ENCODE results near the gene ABHD5. TPM values are rescaled to one million over a fixed set of nuclear protein-coding genes. Genes with fewer than 3 reads are reported as not detected.

ABHD5 gene
- polyA plus RNA-seq, 1 donor from 2014 or later: 7.4 TPM

DNA sequence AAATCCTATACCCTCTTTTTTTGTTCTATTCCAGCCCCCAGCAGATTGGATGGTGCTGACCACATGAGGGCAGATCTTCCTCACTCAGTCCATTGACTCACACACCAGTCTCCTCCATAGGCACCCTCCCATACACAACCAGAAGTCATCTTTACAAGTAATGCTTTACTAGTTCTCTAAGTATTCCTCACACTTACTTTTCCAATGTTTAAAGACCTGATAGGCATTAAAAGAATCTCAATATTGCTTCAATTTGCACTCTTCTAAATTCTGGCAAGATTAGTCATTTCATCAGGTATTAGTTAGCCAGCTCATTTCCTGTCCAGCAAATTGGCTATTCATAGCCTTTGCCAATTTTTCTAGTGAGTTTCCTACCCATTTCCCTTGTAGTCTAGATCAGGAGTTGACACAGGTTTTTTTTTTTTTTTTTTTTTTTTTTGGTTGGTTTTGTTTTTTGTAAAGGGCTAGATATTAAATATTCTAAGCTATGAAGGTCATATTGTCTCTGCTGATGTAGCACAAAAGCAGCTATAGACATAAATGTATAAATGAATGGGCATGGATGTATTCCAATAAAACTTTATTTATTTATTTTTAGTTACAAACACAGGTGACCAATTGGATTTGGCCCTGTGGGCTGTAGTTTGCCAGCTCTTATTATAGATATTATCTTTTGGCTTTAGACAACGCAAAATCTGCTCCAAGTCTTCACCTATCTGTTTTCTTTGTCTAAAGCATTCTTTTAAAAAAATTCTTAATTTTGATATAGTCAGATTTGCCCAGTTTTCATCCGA, 76.1 kb downstream of the ABHD5 start:
- Mint-ChIP-seq H3K27ac (no peak overlapping the region), H3K27me3 (peaks cover 12% of the 10 kb centered on the region), H3K9me3 (no peaks in the 10 kb centered on the region), H3K36me3 (no peaks in the 10 kb centered on the region), H3K4me3 (no peak overlapping the region), H3K4me1 (peaks cover 0 to 4% (median 4%) of the 10 kb centered on the region in 3 donors)

DNA sequence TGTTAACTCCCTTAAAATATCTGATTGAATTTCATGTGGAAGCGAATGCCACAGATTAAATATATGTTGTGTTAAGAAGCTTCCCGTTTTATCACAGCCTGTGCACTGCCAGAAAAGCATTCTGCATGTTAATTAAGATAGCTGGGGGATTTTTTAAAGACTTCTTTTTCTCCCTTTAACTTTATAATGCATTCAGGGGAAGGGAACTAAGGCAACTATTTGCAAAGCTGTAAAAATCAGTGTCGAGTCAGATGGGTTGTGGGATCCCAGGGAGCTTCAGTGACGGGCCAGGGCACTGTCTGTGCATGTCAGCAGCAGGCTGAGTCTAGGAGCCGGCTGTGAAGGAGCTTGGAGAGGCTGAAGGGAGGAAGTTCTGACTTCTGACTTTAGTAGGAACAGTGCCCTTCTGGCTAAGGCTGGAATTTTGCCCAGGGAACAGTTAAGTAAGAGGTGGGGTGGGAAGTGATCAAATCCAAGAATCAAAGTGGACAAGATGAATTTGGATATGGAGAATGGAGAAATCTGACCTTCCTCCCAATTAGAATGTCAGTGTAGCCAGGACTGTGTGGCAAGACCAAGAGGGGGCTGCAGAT, 77.7 kb downstream of the ABHD5 start:
- Mint-ChIP-seq H3K4me3 (no peak overlapping the region), H3K27ac (no peak overlapping the region), H3K9me3 (no peaks in the 10 kb centered on the region), H3K36me3 (no peaks in the 10 kb centered on the region), H3K4me1 (peaks cover 0 to 4% (median 4%) of the 10 kb centered on the region in 3 donors), H3K27me3 (peaks cover 12% of the 10 kb centered on the region)

DNA sequence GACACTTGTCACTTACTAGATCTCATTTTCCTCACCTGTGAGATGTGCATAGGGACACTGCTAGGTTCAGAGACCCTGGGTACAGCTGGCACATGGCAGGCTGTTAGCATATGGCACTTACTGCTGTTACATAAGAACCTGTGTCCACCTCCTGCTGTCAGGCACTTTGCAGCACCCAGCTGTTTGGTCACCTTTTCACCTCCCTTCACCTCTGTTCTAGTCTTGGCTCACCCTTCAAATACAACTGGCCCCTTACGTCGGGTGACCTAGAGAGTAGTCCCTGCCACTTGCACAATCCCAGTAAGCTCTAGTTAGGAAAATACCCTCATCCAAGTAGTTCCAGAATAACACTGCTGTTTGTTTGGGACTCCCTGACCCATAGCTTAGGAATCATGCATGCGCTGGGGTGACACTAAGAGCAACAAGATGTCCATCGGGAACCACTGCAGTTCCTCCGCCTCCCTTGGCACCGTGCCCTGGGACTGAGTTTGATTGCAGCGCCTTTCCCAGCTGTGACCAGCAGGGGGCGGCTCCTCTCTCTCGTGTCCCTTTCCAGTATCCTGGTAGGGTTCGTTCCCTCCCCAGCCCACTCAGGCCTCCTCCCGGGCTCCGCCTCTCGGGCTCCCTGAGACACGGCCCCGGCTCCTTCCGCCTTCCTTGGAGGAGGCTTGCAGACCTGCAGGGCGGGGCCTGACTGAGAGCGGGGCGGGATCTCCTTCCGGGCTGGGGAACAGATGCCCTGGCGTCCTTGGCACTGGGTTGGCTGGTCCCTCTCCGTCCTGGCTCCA, 78.6 kb downstream of the ABHD5 start:
- peaks cover 15% of the 10 kb centered on the region for H3K27me3 Mint-ChIP-seq
- no peaks in the 10 kb centered on the region for H3K9me3 Mint-ChIP-seq
- peak overlapping the region in 1 of 4 donors; percentile 33 for H3K4me3 Mint-ChIP-seq
- no peaks in the 10 kb centered on the region for H3K36me3 Mint-ChIP-seq
- no peak overlapping the region for H3K27ac Mint-ChIP-seq
- H3K4me1 Mint-ChIP-seq: peaks cover 0 to 4% (median 4%) of the 10 kb centered on the region in 3 donors

DNA sequence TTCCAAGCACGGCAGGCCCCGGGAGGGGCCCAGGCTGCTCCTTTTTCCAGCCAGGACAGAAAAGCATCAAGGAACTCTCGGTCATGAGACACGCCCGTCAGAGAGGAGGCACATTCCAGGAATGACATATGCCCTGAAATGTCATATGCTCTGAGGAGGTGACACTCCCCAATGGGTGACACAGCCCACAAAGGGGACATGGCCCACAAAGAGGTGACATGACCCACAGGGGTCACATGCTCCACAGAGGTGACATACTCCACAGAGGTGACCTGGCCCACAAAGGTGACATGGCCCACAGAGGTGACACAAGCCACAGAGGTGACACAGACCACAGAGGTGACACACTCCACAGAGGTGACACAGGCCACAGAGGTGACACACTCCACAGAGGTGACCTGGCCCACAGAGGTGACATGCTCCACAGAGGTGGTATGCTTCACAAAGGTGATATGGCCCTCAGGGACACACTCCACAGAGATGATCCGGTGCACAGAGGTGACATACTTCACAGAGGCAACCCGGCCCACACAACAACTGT, 79.2 kb downstream of the ABHD5 start:
- H3K27me3 Mint-ChIP-seq: peaks cover 15% of the 10 kb centered on the region
- H3K27ac Mint-ChIP-seq: no peak overlapping the region
- no peaks in the 10 kb centered on the region for H3K36me3 Mint-ChIP-seq
- no peaks in the 10 kb centered on the region for H3K9me3 Mint-ChIP-seq
- H3K4me1 Mint-ChIP-seq: peaks cover 0 to 4% (median 4%) of the 10 kb centered on the region in 3 donors
- no peak overlapping the region for H3K4me3 Mint-ChIP-seq

DNA sequence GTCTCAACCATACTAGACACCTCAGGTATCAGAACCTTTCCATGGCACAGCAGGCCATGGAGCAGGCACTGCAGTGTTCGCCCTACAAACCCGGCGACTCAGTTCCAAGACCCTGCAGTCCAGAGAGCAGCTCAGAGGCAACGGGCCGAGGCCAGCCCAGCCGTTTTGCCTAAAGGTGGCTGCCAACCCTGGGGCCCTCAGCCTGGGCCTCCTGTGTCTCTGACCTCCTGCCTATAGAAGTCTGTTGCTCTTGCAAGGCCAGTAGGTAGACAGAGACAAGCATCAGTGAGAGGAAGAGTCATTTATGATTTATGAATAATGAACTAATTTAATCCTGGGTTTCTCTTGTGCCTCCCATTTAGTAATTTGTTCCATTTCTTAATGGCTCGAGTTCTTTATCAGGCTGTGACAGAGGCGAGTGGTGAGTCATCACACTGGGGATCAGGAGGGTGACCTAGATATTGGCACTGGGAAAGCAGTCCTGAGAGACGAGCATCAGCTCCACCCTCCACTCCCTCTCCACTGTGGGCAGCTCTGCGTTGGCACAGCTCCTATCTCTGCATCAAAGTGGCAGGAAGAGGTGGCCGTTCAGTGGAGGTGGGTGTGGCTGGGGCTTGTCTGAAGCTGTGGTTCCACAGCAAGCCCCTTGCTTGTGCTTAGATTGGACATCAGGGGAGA, 79.8 kb downstream of the ABHD5 start:
- peaks cover 15% of the 10 kb centered on the region for H3K27me3 Mint-ChIP-seq
- H3K4me3 Mint-ChIP-seq: no peak overlapping the region
- H3K4me1 Mint-ChIP-seq: peaks cover 0 to 4% (median 4%) of the 10 kb centered on the region in 3 donors
- no peaks in the 10 kb centered on the region for H3K36me3 Mint-ChIP-seq
- H3K27ac Mint-ChIP-seq: no peak overlapping the region
- H3K9me3 Mint-ChIP-seq: no peaks in the 10 kb centered on the region

DNA sequence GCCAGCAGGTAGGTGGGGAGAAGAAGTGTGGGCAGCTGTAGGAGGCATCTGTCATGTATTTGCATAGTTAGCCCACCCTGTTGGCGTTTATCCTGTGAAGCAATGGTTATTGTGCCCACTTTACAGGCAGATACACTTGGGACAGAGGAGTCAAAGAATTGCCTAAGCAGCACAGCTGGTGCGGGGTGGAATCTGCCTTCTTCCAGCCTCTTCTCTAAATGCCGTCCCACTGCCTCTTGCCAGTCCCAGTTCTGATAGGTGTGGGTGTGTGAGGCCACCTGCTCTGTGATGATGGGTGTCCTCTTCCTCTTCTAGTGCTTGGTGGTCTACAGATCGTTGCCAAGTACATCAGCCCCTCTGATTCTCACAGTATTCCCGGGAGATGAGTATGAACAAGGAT, 80.9 kb downstream of the ABHD5 start:
- peaks cover 0 to 4% (median 4%) of the 10 kb centered on the region in 3 donors for H3K4me1 Mint-ChIP-seq
- peaks cover 15% of the 10 kb centered on the region for H3K27me3 Mint-ChIP-seq
- H3K9me3 Mint-ChIP-seq: no peaks in the 10 kb centered on the region
- no peak overlapping the region for H3K4me3 Mint-ChIP-seq
- H3K36me3 Mint-ChIP-seq: no peaks in the 10 kb centered on the region
- H3K27ac Mint-ChIP-seq: peak overlapping the region in 1 of 3 donors; percentile 17

DNA sequence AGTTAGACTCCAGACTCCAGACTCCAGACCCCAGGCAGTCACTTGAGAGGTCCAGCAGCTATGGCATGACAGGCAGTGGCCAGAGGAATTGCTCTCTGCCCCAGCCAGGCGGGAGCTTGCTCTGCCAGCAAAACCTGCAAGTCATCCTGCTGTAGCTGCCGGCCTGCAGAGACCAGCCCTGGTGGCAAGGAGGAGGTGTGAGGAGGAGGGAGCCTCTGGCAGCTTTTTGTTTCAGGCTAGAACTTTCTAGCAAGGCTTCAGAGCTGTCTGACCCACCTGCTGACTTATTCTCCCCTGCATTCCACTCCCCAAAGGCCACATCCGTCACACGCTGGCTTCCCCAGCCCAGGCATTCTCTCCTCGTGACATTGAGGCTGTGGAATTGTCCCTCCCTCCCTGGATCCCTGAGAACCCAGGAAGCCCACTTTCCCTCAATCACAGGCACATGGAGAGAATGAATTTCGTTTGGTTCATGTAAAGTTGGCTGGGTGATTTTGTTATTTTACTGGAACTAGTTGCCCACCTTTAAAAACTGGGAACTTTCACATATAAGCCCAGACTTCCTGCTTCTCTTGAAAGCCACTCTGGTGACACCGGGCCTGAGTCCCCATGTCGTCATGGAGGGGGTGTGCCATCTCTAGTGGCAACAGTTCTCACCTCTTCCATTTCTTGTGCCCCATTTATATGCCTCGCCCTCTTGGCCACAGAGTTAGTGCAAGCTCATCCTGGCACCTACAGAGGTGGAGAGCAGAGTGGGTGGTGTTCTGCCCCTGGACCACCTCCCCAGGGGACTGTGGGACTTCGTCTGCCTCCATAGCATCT, 82.7 kb downstream of the ABHD5 start:
- H3K27ac Mint-ChIP-seq: peak overlapping the region in 1 of 3 donors; percentile 84
- peaks cover 11% of the 10 kb centered on the region for H3K27me3 Mint-ChIP-seq
- no peaks in the 10 kb centered on the region for H3K9me3 Mint-ChIP-seq

DNA sequence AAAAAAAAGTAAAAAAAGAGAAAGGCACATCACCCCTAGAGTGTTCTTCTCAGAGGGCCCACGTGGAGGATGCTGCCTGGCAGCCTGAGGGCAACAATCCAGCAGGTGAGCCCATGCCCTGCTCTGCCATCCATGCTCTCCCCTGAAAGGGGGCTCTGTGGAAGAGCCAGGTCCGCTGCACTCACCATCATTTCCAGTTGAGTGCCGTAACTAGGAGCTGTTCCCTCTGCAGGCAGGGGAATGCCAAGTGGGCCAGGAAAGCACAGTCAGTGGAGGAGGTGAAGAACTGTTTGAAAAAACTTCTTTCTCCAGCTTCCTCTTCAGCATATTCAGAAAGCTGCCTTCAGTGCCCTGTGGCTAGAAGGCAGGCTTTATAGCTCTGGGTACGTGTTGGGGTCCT, 84.1 kb downstream of the ABHD5 start:
- peaks cover 9% of the 10 kb centered on the region for H3K27me3 Mint-ChIP-seq
- no peak overlapping the region for H3K27ac Mint-ChIP-seq
- H3K4me1 Mint-ChIP-seq: no peaks in the 10 kb centered on the region
- no peaks in the 10 kb centered on the region for H3K36me3 Mint-ChIP-seq
- H3K4me3 Mint-ChIP-seq: no peak overlapping the region
- no peaks in the 10 kb centered on the region for H3K9me3 Mint-ChIP-seq

More for the DNA sequence above, 82.7 kb downstream of the ABHD5 start:
- Mint-ChIP-seq H3K4me3 (no peak overlapping the region), H3K4me1 (peaks cover 0 to 4% (median 4%) of the 10 kb centered on the region in 3 donors), H3K36me3 (no peaks in the 10 kb centered on the region)

DNA sequence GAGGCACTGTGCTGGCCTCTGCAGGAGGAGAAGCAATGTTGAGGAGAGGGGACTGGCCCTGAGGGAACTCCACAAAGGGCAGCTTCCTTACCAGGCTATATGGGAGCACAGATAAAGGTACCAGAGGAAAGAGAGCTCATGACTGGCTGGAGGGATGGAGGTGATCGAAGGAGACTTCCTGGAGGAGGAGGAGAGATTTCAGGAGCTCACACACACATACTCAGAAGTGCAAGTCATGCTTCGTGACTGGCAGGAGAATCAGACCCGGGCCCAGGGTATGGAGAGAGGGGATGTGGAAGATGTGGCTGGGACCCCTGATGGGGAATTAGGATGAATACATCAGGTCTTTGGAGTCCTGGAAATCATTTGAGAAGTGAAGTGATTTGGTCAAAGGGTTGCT, 85.4 kb downstream of the ABHD5 start:
- H3K36me3 Mint-ChIP-seq: no peaks in the 10 kb centered on the region
- no peaks in the 10 kb centered on the region for H3K9me3 Mint-ChIP-seq
- H3K4me3 Mint-ChIP-seq: no peak overlapping the region
- H3K27me3 Mint-ChIP-seq: peaks cover 7% of the 10 kb centered on the region
- no peaks in the 10 kb centered on the region for H3K4me1 Mint-ChIP-seq
- H3K27ac Mint-ChIP-seq: peak overlapping the region in 1 of 3 donors; percentile 17

DNA sequence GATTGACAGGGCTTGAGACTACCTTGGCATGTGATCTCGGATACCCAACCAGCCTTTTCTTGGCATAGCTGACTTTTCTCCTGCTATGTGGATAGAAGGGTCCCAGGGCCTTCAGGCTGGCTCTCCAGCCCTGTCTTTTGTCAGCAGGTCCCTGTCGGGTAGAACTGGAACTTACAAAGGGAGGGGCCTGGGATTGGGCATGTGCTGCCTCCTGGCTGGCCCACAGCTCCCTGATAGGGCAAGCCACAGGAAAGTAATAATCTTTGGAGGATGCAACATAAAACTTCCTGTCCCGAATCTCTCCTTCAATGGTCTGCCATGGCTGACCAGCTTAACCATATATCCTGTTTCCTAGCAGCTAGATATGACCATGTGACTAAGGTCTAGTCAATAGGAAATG, 89.1 kb downstream of the ABHD5 start:
- Mint-ChIP-seq H3K4me3 (no peak overlapping the region), H3K27me3 (peaks cover 2% of the 10 kb centered on the region), H3K36me3 (no peaks in the 10 kb centered on the region), H3K4me1 (peaks cover 0 to 2% (median 0%) of the 10 kb centered on the region in 3 donors), H3K27ac (no peak overlapping the region), H3K9me3 (no peaks in the 10 kb centered on the region)

DNA sequence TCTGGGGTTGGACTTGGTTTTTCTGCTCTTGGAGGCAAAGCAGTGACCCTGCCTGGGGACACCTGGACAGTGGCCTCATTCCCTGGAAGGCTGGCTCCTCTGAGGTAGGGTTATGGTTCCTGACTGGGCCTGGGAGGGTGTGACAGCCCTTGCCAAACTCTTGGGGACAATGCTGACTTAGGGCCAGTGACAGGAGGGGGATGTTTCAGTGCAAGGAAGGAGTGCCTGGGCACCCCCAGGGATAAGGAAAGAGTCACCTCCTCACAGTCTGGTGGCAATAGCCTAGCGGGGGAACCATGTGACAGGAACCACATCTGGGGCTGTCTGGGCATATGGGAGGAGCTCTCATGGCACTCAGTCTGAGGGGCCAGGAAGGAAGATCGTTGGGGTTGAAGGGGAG, 91.8 kb downstream of the ABHD5 start:
- H3K9me3 Mint-ChIP-seq: peaks cover 0 to 2% (median 0%) of the 10 kb centered on the region in 3 donors
- H3K27me3 Mint-ChIP-seq: peaks cover 2% of the 10 kb centered on the region

More for the DNA sequence above, 91.8 kb downstream of the ABHD5 start:
- Mint-ChIP-seq H3K36me3 (peaks cover 3% of the 10 kb centered on the region), H3K4me1 (peaks cover 0 to 2% (median 0%) of the 10 kb centered on the region in 3 donors), H3K27ac (no peak overlapping the region), H3K4me3 (no peak overlapping the region)
